ENCODE data around the gene ZDHHC24.
"Not testable (repeated sequence)": the region's sequence is repeated elsewhere in the genome, so short reads cannot be mapped to it uniquely, and the experiment has no call there.

Gene ZDHHC24

DNA sequence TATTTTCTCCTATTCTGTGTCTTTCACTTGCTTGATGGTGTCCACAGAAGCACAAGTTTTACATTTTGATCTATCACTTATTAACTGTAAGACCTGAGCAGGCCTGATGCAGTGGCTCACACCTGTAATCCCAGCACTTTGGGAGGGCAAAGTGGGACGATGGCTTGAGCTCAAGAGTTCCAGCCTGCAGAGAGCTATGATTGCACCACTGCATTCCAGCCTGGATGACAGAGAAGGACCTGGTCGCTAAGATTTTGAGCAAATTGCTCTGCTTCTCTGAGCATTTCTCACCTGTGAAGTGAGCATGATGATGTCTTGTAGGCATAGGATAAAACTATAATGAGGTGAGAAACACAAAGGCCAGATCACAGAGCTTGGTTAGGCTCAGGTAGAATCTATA is 40.3 kb upstream of the ZDHHC24 start:
- no peak overlapping the region for H3K9ac ChIP-seq
- no peak overlapping the region for H3K4me3 ChIP-seq
- H3K36me3 ChIP-seq: no peaks in the 10 kb centered on the region
- H3K27me3 ChIP-seq: no peaks in the 10 kb centered on the region
- TF ChIP-seq Cebpa-rat (IDR thresholded peaks at IDR 0.05): no peak
- H3K9me3 ChIP-seq (replicated peaks in 1 of 11): peaks cover 24 to 52% (median 35%) of the 10 kb centered on the region in 11 experiments
- H3K4me2 ChIP-seq: no peak overlapping the region
- H4K20me1 ChIP-seq: no peaks in the 10 kb centered on the region
- no peak overlapping the region for H3K27ac ChIP-seq
- peaks cover 0 to 9% (median 5%) of the 10 kb centered on the region in 10 experiments; a peak in 12 of 20 replicates for H3K4me1 ChIP-seq

DNA sequence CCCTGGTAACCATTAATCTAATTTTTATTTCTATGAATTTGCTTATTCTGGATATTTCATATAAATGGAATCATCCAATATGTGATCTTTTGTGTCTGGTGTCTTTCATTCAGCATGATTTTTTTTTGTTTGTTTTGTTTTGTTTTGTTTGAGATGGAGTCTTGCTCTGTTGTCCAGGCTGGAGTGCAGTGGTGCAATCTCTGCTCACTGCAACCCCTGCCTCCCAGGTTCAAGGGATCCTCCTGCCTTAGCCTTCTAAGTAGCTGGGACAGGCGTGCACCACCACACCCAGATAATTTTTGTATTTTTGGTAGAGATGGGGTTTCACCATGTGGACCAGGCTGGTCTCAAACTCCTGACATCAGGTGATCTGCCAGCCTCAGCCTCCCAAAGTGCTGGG is 39.6 kb upstream of the ZDHHC24 start:
- not testable (repeated sequence) for H3K4me1 ChIP-seq, H3K4me2 ChIP-seq, H3K27me3 ChIP-seq, H3K27ac ChIP-seq, H3K36me3 ChIP-seq, H4K20me1 ChIP-seq, H3K4me3 ChIP-seq, H3K9ac ChIP-seq
- peaks cover 22 to 45% (median 33%) of the 10 kb centered on the region in 11 experiments for H3K9me3 ChIP-seq (replicated peaks in 1 of 11)

DNA sequence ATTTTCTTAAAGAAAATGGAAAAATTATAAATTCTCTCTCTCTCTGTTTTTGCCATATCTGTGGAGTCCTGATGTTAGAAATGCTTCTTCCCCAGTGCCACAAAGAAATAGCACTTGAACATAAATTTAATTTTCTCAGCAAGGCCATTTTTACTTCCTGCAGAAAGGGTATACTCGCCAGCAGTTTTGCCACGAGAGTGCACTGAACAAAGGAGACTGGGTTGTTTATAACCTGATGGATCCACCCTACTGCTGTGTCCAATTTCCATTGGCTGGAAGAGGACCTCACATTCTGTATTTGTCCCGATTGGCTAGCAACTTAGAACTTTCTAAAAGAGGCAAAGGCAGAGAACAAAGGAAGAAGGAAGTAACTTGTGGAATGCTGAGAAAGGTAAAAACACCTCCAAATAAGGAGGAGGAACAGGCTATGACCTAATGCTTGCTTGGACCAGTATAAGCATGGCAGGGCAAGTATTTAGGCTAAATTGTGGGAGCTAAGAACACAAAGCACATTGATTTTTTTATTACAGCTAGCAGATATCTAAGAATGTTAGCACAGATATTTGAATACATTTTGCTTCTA is 36.8 kb upstream of the ZDHHC24 start:
- H3K9ac ChIP-seq, H3K36me3 ChIP-seq, H3K4me2 ChIP-seq, H3K4me1 ChIP-seq, H3K4me3 ChIP-seq, H4K20me1 ChIP-seq, H3K27me3 ChIP-seq, H3K27ac ChIP-seq: not testable (repeated sequence)
- peaks cover 18 to 28% (median 24%) of the 10 kb centered on the region in 11 experiments for H3K9me3 ChIP-seq (replicated peaks in 1 of 11)

DNA sequence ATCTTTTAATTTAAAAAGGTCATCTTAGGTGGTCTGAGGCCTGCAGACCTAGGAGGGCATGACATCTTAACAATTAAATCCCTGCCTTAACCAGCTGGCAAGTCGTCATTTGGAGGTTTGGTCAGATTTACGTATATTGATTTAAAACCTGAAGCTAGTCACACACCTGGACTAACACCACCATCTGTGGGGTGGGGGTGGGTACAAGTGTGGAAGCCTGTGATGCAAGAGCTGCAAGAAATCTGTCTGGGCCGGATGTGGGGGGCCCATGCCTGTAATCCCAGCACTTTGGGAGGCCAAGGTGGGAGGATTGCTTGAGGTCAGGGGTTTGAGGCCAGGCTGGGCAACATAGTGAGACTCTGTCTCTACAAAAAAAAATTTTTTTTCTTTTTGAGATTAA is 35.4 kb upstream of the ZDHHC24 start:
- no peak for TF ChIP-seq Cebpa-rat (IDR thresholded peaks at IDR 0.05)
- H4K20me1 ChIP-seq: no peaks in the 10 kb centered on the region
- peaks cover 18 to 24% (median 22%) of the 10 kb centered on the region in 11 experiments for H3K9me3 ChIP-seq (replicated peaks in 1 of 11)
- H3K4me2 ChIP-seq: no peak overlapping the region
- H3K36me3 ChIP-seq: no peaks in the 10 kb centered on the region
- no peaks in the 10 kb centered on the region; a peak in 1 of 20 replicates for H3K4me1 ChIP-seq
- H3K4me3 ChIP-seq: no peak overlapping the region
- H3K27me3 ChIP-seq: no peaks in the 10 kb centered on the region
- no peak overlapping the region for H3K9ac ChIP-seq
- no peak overlapping the region for H3K27ac ChIP-seq

DNA sequence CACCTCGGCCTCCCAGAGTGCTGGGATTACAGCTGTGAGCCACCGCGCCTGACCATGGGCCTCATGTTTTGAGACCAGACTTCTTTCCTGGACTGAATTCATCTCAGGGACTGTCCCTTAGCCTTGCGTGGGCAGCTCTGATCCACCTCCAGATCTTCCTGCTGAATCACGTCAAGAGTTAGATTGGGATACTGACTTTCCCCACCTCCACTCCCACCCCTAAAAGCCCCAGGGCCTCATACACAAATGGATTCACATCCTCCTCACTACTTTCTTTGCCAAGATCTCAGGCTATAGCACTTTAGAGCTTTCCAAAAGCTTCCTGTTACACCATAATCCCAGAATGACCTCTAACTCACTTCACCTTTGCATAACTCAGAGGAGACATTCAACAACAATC is 35.0 kb upstream of the ZDHHC24 start:
- H3K4me1 ChIP-seq: no peaks in the 10 kb centered on the region; a peak in 1 of 20 replicates
- no peaks in the 10 kb centered on the region for H4K20me1 ChIP-seq
- no peak for TF ChIP-seq Cebpa-rat (IDR thresholded peaks at IDR 0.05)
- H3K4me3 ChIP-seq: no peak overlapping the region
- H3K9ac ChIP-seq: no peak overlapping the region
- H3K9me3 ChIP-seq (replicated peaks in 1 of 11): peaks cover 18 to 24% (median 21%) of the 10 kb centered on the region in 11 experiments
- H3K4me2 ChIP-seq: no peak overlapping the region
- H3K36me3 ChIP-seq: no peaks in the 10 kb centered on the region
- H3K27me3 ChIP-seq: no peaks in the 10 kb centered on the region
- no peak overlapping the region for H3K27ac ChIP-seq

DNA sequence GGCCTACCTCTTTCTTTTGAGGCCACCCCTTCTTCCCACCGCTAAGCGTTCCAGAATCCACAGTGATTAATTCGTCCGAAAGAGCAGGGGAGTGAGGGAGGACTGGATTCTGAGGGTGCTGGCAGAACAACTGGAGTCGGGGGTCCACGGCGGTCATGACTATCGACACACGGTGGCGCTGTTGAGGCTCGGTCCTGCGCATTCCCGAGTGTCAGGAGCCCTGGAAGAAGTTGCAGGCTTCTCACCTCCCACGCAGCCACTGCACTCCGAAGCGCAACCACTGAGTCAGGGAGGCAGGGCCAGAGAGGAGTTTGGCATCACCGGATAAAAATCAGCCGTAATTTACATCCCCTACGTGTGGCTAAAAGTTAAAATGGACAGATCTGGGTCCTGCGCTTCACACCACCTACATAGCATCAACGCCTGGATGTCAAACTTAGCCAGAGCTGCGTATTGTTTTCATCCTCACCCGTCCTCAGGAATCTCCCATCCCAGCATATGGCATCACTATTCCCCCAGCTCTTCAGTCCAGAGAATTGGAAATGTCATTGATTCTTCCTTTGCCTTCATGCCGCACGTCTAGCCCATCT is 33.3 kb upstream of the ZDHHC24 start:
- no peak overlapping the region for H3K9ac ChIP-seq
- no peaks in the 10 kb centered on the region for H4K20me1 ChIP-seq
- no peaks in the 10 kb centered on the region for H3K27me3 ChIP-seq
- no peaks in the 10 kb centered on the region; a peak in 1 of 20 replicates for H3K4me1 ChIP-seq
- no peaks in the 10 kb centered on the region for H3K36me3 ChIP-seq
- no peak overlapping the region for H3K4me2 ChIP-seq
- no peak overlapping the region for H3K27ac ChIP-seq
- TF ChIP-seq Cebpa-rat (IDR thresholded peaks at IDR 0.05): no peak
- peaks cover 18 to 29% (median 23%) of the 10 kb centered on the region in 11 experiments for H3K9me3 ChIP-seq (replicated peaks in 1 of 11)
- no peak overlapping the region for H3K4me3 ChIP-seq

DNA sequence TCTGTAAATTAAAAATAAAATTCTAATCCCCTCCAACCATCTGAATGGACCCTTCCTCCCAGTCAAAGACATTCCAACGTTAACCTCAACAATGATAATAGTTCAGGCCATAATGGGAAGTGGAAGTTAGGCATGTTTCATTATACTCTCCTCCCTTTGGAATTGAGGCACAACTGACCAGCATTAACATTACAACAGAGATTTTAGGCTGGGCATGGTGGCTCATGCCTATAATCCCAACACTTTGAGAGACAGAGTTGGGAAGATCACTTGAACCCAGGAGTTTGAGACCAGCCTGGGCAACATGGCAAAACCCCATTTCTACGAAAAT is 25.0 kb upstream of the ZDHHC24 start:
- TF ChIP-seq Cebpa-rat (IDR thresholded peaks at IDR 0.05): no peak
- Histone ChIP-seq H3K4me3 (no peak overlapping the region), H3K4me2 (no peak overlapping the region), H4K20me1 (peaks cover 0 to 12% (median 0%) of the 10 kb centered on the region in 11 experiments; a peak in 1 of 22 replicates), H3K27ac (no peak overlapping the region), H3K4me1 (peaks cover 0 to 10% (median 3%) of the 10 kb centered on the region in 10 experiments; a peak in 5 of 20 replicates), H3K9ac (no peak overlapping the region), H3K36me3 (no peaks in the 10 kb centered on the region), H3K27me3 (peaks cover 27 to 49% (median 46%) of the 10 kb centered on the region in 11 experiments), H3K9me3 (replicated peaks in 1 of 11) (peaks cover 0 to 23% (median 0%) of the 10 kb centered on the region in 11 experiments; a peak in 8 of 22 replicates)

DNA sequence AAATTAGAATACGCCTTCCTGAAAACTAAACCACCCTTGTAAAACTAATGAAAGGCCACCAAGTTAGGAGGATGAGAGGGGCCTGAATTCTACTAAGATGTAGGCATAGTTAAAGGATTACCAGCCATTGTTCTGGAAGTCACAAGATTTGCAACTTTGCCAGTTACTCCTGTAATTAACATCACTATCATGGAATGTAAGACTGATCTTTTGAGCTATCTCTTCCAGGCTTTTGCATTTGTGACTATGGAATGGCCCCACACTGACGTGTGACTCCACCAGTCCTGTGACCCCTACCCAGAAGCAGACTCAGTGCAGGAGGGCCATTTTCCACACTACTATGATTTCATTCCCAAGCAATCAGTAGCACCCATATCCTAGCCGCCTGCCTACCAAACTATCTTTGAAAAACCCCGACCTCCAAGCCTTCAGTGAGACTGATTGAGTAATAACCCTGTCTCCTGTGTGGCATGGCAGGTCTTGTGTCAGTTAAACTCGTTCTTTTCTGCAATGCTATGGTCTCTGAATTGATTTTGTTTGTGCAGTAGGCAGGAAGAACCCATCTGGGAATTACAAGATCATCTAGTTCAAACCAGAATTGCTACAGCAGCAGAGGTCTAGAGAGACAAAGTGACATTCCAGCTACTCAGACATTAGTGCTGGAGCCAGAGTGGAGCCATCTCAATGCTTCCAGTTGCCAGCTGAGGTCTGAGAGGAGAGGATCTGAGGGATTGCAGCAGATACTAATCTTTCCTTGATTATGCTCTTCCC is 24.4 kb upstream of the ZDHHC24 start:
- H3K27ac ChIP-seq: no peak overlapping the region

DNA sequence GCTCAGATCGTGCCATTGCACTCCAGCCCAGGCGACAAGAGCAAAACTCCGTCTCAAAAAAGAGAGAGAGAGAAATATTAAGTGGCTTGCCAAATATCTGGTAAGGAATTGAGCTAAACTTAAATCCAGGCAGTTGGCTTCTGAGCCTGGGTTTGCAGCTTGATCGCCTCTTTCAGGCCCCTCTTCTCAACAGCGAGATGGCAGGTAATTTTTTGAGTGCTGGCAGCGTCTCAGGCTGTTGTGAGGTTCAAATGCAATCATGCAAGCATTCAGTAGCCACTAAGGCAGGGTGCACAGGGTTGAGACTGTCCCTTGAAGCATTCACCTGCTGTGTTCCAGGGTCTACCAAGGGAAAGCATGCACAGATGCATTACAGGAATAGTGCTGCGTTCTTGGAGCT is 23.2 kb upstream of the ZDHHC24 start:
- Histone ChIP-seq H3K36me3 (no peaks in the 10 kb centered on the region), H3K4me2 (no peak overlapping the region), H4K20me1 (peaks cover 0 to 17% (median 0%) of the 10 kb centered on the region in 11 experiments; a peak in 1 of 22 replicates), H3K27me3 (peaks cover 27 to 52% (median 49%) of the 10 kb centered on the region in 11 experiments), H3K27ac (no peak overlapping the region), H3K4me1 (peaks cover 0 to 10% (median 3%) of the 10 kb centered on the region in 10 experiments; a peak in 5 of 20 replicates), H3K4me3 (no peak overlapping the region), H3K9me3 (replicated peaks in 1 of 11) (peaks cover 0 to 18% (median 0%) of the 10 kb centered on the region in 11 experiments; a peak in 7 of 22 replicates), H3K9ac (no peak overlapping the region)
- TF ChIP-seq Cebpa-rat (IDR thresholded peaks at IDR 0.05): no peak

More for the DNA sequence above, 24.4 kb upstream of the ZDHHC24 start:
- peaks cover 0 to 23% (median 0%) of the 10 kb centered on the region in 11 experiments; a peak in 8 of 22 replicates for H3K9me3 ChIP-seq (replicated peaks in 1 of 11)
- H3K9ac ChIP-seq: no peak overlapping the region
- H3K4me3 ChIP-seq: no peak overlapping the region
- peaks cover 27 to 52% (median 49%) of the 10 kb centered on the region in 11 experiments for H3K27me3 ChIP-seq
- H3K4me2 ChIP-seq: peak overlapping the region in 6 of 11 experiments; percentile 4 to 22 (median 16); a peak in 4 of 22 replicates
- peaks cover 0 to 10% (median 3%) of the 10 kb centered on the region in 10 experiments; a peak in 5 of 20 replicates for H3K4me1 ChIP-seq
- peaks cover 0 to 12% (median 0%) of the 10 kb centered on the region in 11 experiments; a peak in 1 of 22 replicates for H4K20me1 ChIP-seq
- no peaks in the 10 kb centered on the region for H3K36me3 ChIP-seq
- TF ChIP-seq Cebpa-rat (IDR thresholded peaks at IDR 0.05): 0 out of 22 replicates have a peak, but pooled peaks of 1 of the 11 experiments have one; percentile 8

Data from BLaER1 treated with 17β-estradiol and CSF1 and Interleukin-3, amounts not matched to agents 10 nM and 100 nM (cell line).